NB4 (cell line): ENCODE measurements around the gene MICAL2.

Experiments
- DNase-seq: peaks from one replicate; pipeline ENCODE4 v3.0.0; 2010; ENCODE audit warnings: low read depth
- H3K4me3 ChIP-seq: one replicate; pipeline ENCODE4 v1.5.1; 2011; ENCODE audit warnings: mild to moderate bottlenecking, low read depth, low read length, moderate library complexity
- MAX ChIP-seq: IDR thresholded peaks from 2 replicates; pipeline ENCODE4 v1.6.1; 2011; ENCODE audit warnings: low read depth, low read length
- MYC ChIP-seq: IDR thresholded peaks from 2 replicates; pipeline ENCODE4 v1.6.1; 2011; ENCODE audit warnings: low read depth, low read length
- POLR2A ChIP-seq: IDR thresholded peaks from 2 replicates; pipeline ENCODE4 v1.6.1; 2011; ENCODE audit warnings: mild to moderate bottlenecking; ENCODE audit not compliant: insufficient read length; ENCODE audit errors: extremely low read depth
- TF ChIP-seq, protein P1 (sequence below): IDR thresholded peaks from one replicate; pipeline ENCODE4 v1.5.1; 2012; ENCODE audit warnings: low read depth, low read length

MICAL2 gene

GRCh38 chr11:12215181-12215593, 104.8 kb downstream of the MICAL2 start:
- no peak overlapping the region for H3K4me3 ChIP-seq
- TF ChIP-seq MAX (peak; percentile 59; the same call in 1 of the 2 replicates), MYC (no peak)
- DNase-seq, result peak; percentile 74

- DNase-seq, result no peak
- no peak for TF ChIP-seq MYC
- TF ChIP-seq, protein P1, sequence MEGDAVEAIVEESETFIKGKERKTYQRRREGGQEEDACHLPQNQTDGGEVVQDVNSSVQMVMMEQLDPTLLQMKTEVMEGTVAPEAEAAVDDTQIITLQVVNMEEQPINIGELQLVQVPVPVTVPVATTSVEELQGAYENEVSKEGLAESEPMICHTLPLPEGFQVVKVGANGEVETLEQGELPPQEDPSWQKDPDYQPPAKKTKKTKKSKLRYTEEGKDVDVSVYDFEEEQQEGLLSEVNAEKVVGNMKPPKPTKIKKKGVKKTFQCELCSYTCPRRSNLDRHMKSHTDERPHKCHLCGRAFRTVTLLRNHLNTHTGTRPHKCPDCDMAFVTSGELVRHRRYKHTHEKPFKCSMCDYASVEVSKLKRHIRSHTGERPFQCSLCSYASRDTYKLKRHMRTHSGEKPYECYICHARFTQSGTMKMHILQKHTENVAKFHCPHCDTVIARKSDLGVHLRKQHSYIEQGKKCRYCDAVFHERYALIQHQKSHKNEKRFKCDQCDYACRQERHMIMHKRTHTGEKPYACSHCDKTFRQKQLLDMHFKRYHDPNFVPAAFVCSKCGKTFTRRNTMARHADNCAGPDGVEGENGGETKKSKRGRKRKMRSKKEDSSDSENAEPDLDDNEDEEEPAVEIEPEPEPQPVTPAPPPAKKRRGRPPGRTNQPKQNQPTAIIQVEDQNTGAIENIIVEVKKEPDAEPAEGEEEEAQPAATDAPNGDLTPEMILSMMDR, result no peak
- no peak for TF ChIP-seq MAX
- TF ChIP-seq POLR2A, result no peak
- no peak overlapping the region for H3K4me3 ChIP-seq
Measured at GRCh38 chr11:12216041-12216451, 105.7 kb downstream of the MICAL2 start.

- DNase-seq, result no peak
Measured at GRCh38 chr11:12216671-12217374, 106.4 kb downstream of the MICAL2 start.

GRCh38 chr11:12217879-12218278, 107.5 kb downstream of the MICAL2 start:
- H3K4me3 ChIP-seq, result no peak overlapping the region
- DNase-seq, result no peak
- TF ChIP-seq MAX, result no peak
- TF ChIP-seq MYC, result no peak
- TF ChIP-seq POLR2A, result no peak
- TF ChIP-seq, protein P1, result no peak

More at GRCh38 chr11:12216671-12217374, 106.4 kb downstream of the MICAL2 start:
- TF ChIP-seq MAX (no peak), POLR2A (no peak), MYC (no peak)
- TF ChIP-seq, protein P1, result no peak
- no peak overlapping the region for H3K4me3 ChIP-seq

DNA sequence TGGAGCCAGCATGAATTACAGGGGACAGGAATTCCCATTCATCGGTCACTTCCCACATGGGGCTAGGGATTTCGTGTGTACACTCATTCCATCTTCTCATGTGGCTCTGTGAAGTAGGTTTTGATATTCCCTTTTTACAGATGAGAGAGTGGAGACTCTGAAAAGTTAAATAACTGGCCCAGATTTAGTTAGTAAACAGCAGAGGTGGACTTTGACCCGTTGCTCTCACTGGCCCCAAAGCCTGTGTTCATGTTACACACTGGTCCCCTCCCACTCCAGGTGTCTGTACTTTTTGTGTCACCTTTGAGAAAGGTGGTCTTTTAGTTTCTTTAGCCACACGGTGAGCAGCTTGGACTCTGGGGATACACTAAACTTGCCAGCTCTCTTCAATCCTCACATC, 108.5 kb downstream of the MICAL2 start:
- no peak for DNase-seq
- no peak for TF ChIP-seq POLR2A
- TF ChIP-seq, protein P1, result no peak
- H3K4me3 ChIP-seq, result no peak overlapping the region

GRCh38 chr11:12219757-12220156, 109.4 kb downstream of the MICAL2 start:
- TF ChIP-seq MAX (no peak), MYC (no peak), POLR2A (no peak)
- TF ChIP-seq, protein P1, result no peak
- no peak for DNase-seq
- no peak overlapping the region for H3K4me3 ChIP-seq
